ENCODE measurements around the gene IMMP2L. TPM values are rescaled to one million over a fixed set of nuclear protein-coding genes. Genes with fewer than 3 reads are reported as not detected.

The IMMP2L gene
- total RNA-seq, 1 experiment from 2014 or later: 8.6 TPM

GRCh38 chr7:110809832-110810231 lies 752.5 kb downstream of the IMMP2L start:
- H3K4me1 ChIP-seq (ENCODE audit: insufficient read depth, low read length): no peaks in the 10 kb centered on the region
- POLR2A ChIA-PET (ENCODE audit: unreplicated experiment): no interaction called here
- no peak overlapping the region for H3K9ac ChIP-seq (ENCODE audit: low read length)
- H3K79me2 ChIP-seq (ENCODE audit: low read length): no peaks in the 10 kb centered on the region
- BruUV-seq (replicated peaks): no TSS peak
- no peak overlapping the region for H3K4me2 ChIP-seq (ENCODE audit: low read length)
- ATAC-seq (no peak), DNase-seq (no peak)
- H4K20me1 ChIP-seq (ENCODE audit: low read length): no peaks in the 10 kb centered on the region
- H3F3A ChIP-seq (ENCODE audit: low read length, unreplicated experiment): no peaks in the 10 kb centered on the region
- TF ChIP-seq CTCF (conservative IDR thresholded peaks at IDR 0.05; ENCODE audit: low read depth, low read length) (no peak), EZH2phosphoT487 (IDR thresholded peaks at IDR 0.05; ENCODE audit: borderline replicate concordance, low read length) (no peak)
- no peak overlapping the region for H3K27ac ChIP-seq (ENCODE audit: low read length)
- H3K9me3 ChIP-seq (ENCODE audit: low read length): no peaks in the 10 kb centered on the region
- H3K4me3 ChIP-seq (ENCODE audit: low read length): no peak overlapping the region
- H3K36me3 ChIP-seq (ENCODE audit: low read depth, low read length): no peaks in the 10 kb centered on the region
- H3K27me3 ChIP-seq (ENCODE audit: low read length): no peaks in the 10 kb centered on the region
- H2AFZ ChIP-seq (ENCODE audit: low read length): no peak overlapping the region
- CTCF ChIA-PET: no interaction called here
- intact Hi-C loops (cut with micrococcal nuclease): no loop called here
- no peaks in the 10 kb centered on the region for H3K9me2 ChIP-seq (replicated peaks; ENCODE audit: low read length)

- no peaks in the 10 kb centered on the region for H4K20me1 ChIP-seq (ENCODE audit: low read length)
- CTCF ChIA-PET: no interaction called here
- no peaks in the 10 kb centered on the region for H3K36me3 ChIP-seq (ENCODE audit: low read depth, low read length)
- no peaks in the 10 kb centered on the region for H3K79me2 ChIP-seq (ENCODE audit: low read length)
- no peak overlapping the region for H3K9ac ChIP-seq (ENCODE audit: low read length)
- no peak overlapping the region for H3K4me3 ChIP-seq (ENCODE audit: low read length)
- H3F3A ChIP-seq (ENCODE audit: low read length, unreplicated experiment): no peaks in the 10 kb centered on the region
- no peak overlapping the region for H2AFZ ChIP-seq (ENCODE audit: low read length)
- POLR2A ChIA-PET (ENCODE audit: unreplicated experiment): interaction anchor here (0.5 kb wide), 1 partner anchor 112 kb away, joined by 28 read pairs; no protein-coding TSS in a partner anchor
- no peak for TF ChIP-seq CTCF (conservative IDR thresholded peaks at IDR 0.05; ENCODE audit: low read depth, low read length)
- H3K9me2 ChIP-seq (replicated peaks; ENCODE audit: low read length): no peaks in the 10 kb centered on the region
- BruUV-seq (replicated peaks): no TSS peak
- no peak overlapping the region for H3K27ac ChIP-seq (ENCODE audit: low read length)
- no peak overlapping the region for H3K4me2 ChIP-seq (ENCODE audit: low read length)
- H3K4me1 ChIP-seq (ENCODE audit: insufficient read depth, low read length): no peaks in the 10 kb centered on the region
- H3K9me3 ChIP-seq (ENCODE audit: low read length): no peaks in the 10 kb centered on the region
- intact Hi-C loops (cut with micrococcal nuclease): no loop called here
- ATAC-seq (no peak), DNase-seq (no peak)
- H3K27me3 ChIP-seq (ENCODE audit: low read length): no peaks in the 10 kb centered on the region
These were observed 753.9 kb downstream of the IMMP2L start for GRCh38 chr7:110808361-110808760.

GRCh38 chr7:110804501-110804900 lies 757.8 kb downstream of the IMMP2L start:
- Histone ChIP-seq H3K9me2 (replicated peaks; ENCODE audit: low read length) (no peaks in the 10 kb centered on the region), H3K79me2 (ENCODE audit: low read length) (no peaks in the 10 kb centered on the region), H3K9me3 (ENCODE audit: low read length) (no peaks in the 10 kb centered on the region), H3K27me3 (ENCODE audit: low read length) (no peaks in the 10 kb centered on the region), H4K20me1 (ENCODE audit: low read length) (no peaks in the 10 kb centered on the region), H2AFZ (ENCODE audit: low read length) (no peak overlapping the region), H3K4me1 (ENCODE audit: insufficient read depth, low read length) (no peaks in the 10 kb centered on the region), H3K4me3 (ENCODE audit: low read length) (no peak overlapping the region), H3K36me3 (ENCODE audit: low read depth, low read length) (no peaks in the 10 kb centered on the region), H3K27ac (ENCODE audit: low read length) (no peak overlapping the region), H3K4me2 (ENCODE audit: low read length) (no peak overlapping the region), H3F3A (ENCODE audit: low read length, unreplicated experiment) (no peaks in the 10 kb centered on the region), H3K9ac (ENCODE audit: low read length) (no peak overlapping the region)
- DNase-seq: no peak
- ATAC-seq: no peak
- TF ChIP-seq CTCF (conservative IDR thresholded peaks at IDR 0.05; ENCODE audit: low read depth, low read length): no peak
- BruUV-seq (replicated peaks): no TSS peak
- POLR2A ChIA-PET (ENCODE audit: unreplicated experiment): no interaction called here
- intact Hi-C loops (cut with micrococcal nuclease): no loop called here
- CTCF ChIA-PET: no interaction called here
